GM21367 (cell line): ENCODE results near the gene LRRC37A2.
"Not testable (repeated sequence)": the region's sequence is repeated elsewhere in the genome, so short reads cannot be mapped to it uniquely, and the experiment has no call there.

ENCODE experiments used
- ATAC-seq: cut with Tn5 transposase; IDR thresholded peaks from one replicate; pipeline ENCODE4 v1.9.1; 2021; ENCODE audit not compliant: unreplicated experiment

The LRRC37A2 gene

DNA sequence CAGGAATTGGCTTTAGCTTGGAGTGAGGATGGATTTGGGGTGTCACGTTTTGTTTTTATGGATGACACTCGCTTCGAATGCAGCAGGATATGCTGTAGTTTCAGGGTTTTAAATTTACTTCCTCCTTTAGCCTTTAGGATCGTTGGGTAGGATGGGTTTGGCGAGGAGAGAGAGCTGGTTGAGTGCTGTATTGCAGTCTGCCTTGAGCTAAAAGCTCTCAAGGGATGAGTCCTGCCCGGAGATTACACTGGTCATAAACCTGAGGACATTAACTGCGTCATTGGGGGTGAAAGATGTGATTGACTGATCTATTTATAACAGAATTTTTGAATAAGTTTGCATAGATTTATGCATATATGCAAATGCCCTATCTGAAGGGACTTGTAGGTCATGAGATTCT lies 79.1 kb downstream of the LRRC37A2 start:
- not testable (repeated sequence) for ATAC-seq

DNA sequence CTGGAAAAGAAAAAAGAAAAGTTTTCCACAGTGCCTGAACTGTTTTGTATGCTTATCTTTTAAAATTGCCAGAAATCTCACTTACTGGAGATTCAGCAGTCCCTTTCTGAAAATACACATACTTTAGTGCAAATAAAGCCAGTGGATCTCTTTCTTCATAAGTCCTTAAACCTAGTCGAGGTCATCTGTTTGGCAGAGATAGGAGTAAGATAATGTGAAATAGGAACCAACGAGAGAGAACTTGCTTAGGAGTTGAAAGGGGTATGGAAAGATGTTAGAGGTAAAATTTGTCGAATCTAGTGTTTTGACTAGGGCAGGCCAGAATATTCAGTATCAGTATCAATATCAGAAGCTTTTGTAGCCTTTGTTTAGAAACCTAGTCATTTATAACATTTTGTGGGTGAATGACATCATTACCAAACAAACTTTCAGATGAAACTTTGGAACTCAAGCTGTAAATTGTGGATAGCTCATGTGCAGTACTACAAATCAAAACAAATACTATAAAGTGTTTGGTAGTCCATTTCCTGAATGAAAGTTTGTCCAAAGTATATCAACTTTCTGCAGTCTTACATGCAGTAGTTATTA lies 86.2 kb downstream of the LRRC37A2 start:
- not testable (repeated sequence) for ATAC-seq

DNA sequence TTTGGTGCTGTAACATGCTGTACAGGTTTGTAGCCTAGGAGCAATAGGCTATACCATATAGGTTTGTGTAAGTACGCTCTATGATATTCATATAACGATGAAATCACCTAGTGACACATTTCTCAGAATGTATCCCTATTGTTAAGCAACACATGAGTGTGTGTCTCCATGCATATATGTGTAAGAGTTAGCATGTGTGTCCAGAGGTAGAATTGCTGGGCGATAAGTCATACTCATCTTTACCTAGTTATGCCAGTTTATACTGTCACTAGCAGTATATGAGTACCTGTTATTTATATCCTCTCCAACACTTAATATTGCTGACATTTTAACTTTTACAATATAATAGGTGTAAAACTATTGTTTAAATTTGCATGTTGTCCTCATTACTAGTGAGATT lies 88.5 kb downstream of the LRRC37A2 start:
- not testable (repeated sequence) for ATAC-seq

DNA sequence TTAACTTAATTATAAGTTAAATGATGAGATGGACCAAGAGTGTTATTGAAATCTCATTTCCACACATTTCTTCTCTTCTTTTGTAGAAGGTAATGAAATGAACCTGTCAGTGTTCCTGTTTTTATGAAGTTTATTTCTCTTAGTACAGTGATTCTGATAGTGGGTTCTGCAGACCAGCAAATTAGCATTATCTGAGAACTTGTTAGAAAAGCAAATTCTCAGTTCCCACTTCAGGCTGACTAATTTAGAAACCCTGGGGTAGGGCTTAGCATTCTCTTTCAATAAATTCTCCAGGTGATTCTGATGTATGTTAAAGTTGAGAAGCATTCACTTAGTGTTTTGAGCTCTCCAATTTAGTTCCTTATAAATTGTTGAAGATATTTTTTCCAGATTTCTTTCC lies 90.9 kb downstream of the LRRC37A2 start:
- ATAC-seq: peak; percentile 81
